GM13977 (cell line): ENCODE data around the gene ELAVL4.

Source experiments
- DNase-seq: peaks from one replicate; pipeline ENCODE4 v3.0.0; 2012; ENCODE audit warnings: low spot score
- CTCF ChIP-seq: IDR thresholded peaks from 2 replicates; pipeline ENCODE4 v1.5.1; 2012; ENCODE audit warnings: mild to moderate bottlenecking, control low read depth; ENCODE audit not compliant: insufficient read depth; ENCODE audit errors: extremely low read depth, missing control alignments
- in situ Hi-C: fragments of 300-500 bp; cut with MboI; formaldehyde crosslinking; loops from one replicate; pipeline ENCODE4 v1.12.0; 2022; ENCODE audit warnings: low sequenced_read_pairs, low pct_unique_long_range_greater_than_20kb, mixed read lengths, inconsistent platforms; ENCODE audit not compliant: unreplicated experiment

ELAVL4 gene

GRCh38 chr1:50180367-50180766 is 71.6 kb downstream of the ELAVL4 start:
- TF ChIP-seq CTCF, result no peak
- DNase-seq, result no peak
- in situ Hi-C loops, result no loop called here

GRCh38 chr1:50181027-50181663 is 72.4 kb downstream of the ELAVL4 start:
- DNase-seq, result no peak
- in situ Hi-C loops, result no loop called here

GRCh38 chr1:50183378-50184133 is 74.8 kb downstream of the ELAVL4 start:
- DNase-seq, result no peak
- in situ Hi-C loops, result no loop called here
- TF ChIP-seq CTCF, result no peak

More at GRCh38 chr1:50181027-50181663, 72.4 kb downstream of the ELAVL4 start:
- TF ChIP-seq CTCF, result no peak

- in situ Hi-C loops, result no loop called here
- no peak for DNase-seq
- TF ChIP-seq CTCF, result no peak
Observed at GRCh38 chr1:50189369-50189768, 80.6 kb downstream of the ELAVL4 start.

GRCh38 chr1:50193002-50193401 is 84.3 kb downstream of the ELAVL4 start:
- no peak for TF ChIP-seq CTCF
- DNase-seq, result no peak
- in situ Hi-C loops, result no loop called here

- no peak for DNase-seq
- in situ Hi-C loops, result no loop called here
- TF ChIP-seq CTCF, result no peak
Observed at GRCh38 chr1:50195205-50195604, 86.5 kb downstream of the ELAVL4 start.
